Inflammatory macrophage treated with lipopolysaccharide for 4 hours (primary cell): ENCODE results near the gene CLEC2D.
A peak's percentile ranks its signal among the peaks of the same experiment; 100 is the strongest.

ENCODE experiments used
- DNase-seq: peaks from one replicate; pipeline ENCODE4 v3.0.0-alpha.2; 2020

Gene CLEC2D, protein sequence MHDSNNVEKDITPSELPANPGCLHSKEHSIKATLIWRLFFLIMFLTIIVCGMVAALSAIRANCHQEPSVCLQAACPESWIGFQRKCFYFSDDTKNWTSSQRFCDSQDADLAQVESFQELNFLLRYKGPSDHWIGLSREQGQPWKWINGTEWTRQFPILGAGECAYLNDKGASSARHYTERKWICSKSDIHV

DNA sequence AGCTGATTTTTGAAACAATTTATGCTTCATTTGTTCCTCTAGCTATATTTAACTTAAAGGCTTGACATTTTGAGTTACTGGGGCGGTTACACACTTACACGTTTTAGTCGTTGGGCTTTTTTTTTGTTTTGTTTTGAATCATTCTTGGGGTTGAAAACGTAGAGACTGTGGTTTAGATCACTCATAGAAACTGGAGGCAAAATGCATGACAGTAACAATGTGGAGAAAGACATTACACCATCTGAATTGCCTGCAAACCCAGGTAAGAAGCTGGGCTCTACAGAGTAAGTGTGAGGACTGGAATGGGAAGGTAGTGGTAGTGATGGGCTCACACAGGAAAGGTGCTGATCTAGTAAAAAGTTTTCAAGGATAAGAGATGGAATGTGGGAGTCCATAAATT, at the start of gene CLEC2D:
CLEC2D (plus strand) TSS at position 180 of the 400 bp plus-strand sequence; CDS start at position 202, 22 bp downstream.
- no peak for DNase-seq

DNA sequence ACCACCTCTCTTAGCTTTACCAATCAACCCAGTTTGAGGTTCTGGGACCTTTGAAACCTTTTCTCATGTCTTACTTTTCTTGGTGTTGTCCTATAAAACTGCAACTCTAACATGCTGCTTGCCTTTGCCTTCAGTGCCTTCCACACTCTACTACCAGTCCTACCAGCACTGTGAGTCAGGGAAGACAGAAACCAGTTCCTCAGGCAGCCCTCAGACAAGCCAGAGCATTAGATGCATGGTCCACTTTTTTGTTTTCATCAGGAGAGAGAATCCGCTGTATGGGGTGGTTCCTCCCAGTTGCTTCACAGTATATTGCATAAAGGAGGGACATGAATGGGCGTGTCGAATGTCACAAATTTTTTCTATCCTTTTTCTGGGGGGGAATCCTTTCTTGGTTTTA, 44.5 kb upstream of the CLEC2D start:
- DNase-seq = no peak

DNA sequence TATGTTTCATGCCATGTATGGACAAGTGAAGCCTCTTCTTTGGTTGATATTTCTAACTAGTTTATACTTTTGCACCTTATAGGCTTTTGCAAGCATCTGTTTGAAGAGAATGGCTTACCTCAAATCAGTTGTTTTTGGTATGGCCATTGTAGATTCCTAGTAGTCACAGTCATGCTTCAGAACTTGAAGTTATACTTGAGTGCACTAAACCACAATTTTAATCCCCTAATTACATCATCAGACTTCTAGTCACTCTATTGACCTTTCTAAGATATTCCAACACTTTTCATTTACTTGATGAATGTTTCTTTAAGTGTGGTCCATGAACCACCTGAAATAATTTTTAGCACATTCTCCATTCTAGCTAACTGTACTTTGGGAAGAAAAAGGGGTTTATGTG, 43.2 kb upstream of the CLEC2D start:
- DNase-seq = no peak

DNA sequence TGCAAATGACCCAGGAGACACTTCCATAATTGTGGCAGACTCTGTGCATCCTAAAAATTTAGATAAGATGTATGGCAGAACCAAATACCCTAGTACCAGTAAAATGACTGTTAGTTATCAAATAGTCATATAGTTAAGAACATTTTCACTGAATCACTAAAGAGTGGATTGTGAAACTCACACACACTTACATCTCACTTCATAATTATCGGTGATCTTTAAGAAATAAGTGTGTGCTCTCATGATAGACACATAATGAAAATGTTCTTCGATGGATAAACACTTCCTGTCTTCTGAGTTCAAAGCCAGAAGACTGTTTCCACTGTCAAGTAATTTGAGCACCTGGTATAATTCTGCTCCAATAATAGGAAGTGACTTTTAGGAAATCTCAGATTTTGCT, 42.7 kb upstream of the CLEC2D start:
- DNase-seq = no peak

DNA sequence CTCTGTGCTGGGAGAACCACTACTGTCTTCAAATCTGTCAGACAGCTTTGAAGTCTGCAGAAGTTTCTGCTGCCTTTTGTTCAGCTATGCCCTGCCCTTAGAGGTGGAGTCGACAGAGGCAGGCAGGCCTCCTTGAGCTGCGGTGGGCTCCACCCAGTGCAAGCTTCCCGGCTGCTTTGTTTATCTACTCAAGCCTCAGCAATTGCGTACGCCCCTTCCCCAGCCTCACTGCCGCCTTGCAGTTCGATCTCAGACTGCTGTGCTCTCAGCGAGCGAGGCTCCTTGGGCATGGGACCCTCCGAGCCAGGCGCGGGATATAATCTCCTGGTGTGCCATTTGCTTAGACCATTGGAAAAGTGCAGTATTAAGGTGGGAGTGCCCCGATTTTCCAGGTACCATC, 36.7 kb upstream of the CLEC2D start:
- no peak for DNase-seq

DNA sequence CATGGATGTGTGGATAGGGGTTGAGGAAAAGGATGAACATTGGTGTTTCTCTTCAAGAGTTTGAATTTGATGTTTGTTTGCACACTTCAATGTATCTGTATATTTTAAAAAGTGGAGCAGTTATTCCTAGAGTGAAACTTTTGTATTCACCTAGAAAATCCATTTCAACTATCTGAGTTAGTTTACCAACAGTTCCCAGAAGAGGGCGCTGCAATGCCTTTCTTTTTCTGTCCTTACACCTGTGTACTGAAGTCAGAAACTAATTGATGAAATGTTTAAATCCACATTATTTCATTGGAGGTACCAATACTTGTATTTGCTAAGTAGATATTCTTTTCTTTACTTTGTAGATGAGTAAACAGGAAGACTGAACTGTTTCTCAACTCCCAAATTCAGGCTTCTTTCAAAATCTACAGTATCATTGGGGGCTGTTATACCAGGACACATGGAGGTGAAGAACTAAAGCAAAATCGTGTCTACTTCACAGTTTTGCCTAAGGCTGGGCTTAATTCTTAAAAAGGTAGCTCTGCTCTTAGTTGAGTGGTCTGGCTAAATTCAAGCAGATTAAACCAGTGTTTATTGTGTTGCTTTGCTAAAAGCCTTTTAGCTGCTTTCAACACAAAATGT, 35.2 kb upstream of the CLEC2D start:
- peak; percentile 55 for DNase-seq

DNA sequence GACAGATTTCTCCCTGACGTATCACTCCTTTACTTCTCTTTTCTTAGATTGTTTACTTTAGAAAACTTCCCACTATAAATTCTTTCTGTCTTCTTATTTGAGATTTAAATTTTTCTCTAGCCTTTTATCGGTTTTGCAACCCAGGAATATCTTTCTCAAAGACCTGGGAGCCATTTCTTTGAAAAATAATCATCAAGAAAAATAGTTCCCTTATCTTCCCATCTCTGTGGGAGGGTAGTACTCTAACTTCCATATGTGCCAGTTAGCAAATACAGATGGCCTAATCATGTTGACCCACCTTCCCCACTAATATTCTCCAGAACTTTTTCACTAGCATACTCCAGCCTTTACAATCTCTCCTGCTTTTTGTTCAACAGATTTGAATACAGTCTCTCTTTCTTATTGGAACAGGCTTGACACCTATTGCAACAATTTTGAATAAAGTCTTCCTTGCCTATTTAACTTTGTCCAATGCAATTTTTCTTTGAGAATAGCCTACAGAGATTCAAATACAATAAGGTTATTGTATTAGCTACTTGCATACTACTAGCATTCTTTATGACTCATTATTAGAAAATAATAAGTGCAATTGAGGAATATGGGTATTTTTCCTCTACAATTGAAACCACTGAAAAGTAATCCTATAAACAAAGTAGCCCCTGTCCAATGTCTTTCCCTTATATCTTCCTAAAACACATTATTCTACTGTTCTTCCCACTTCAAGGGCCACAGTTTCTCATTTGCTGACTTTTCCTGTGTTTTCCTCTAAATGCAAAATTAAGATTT, 34.4 kb upstream of the CLEC2D start:
- DNase-seq = peak; percentile 48

DNA sequence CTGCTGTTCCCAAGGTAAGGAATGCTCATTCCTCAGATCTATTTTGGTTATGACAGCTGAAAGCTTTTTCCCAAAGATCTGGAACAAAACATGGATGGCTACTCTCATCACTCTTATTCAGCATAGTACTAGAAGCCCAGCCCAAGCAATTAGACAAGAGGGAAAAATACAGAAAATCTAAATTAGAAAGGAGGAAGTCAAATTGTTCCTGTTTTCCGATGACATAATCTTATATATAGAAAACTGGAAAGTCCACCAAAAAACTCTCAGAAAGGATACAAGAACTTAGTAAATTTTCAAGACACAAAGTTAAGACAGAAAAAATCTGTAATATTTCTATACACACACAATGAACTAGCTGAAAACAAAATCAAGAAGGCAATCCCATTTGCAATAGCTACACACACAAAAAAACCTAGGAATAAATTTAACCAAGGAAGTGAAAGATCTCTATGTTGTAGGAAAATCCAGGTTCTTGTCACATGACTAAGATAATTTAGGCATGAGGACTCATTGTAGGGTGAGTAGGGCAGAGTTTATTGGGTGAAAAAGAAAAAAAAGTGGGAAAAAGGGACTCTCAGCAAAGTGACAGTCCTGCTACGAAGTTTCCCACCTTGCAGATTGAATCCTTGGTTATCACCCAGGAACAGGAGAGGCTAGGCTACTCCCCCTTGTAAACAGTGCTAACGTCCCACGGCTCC, 33.2 kb upstream of the CLEC2D start:
- peak; percentile 90 for DNase-seq

DNA sequence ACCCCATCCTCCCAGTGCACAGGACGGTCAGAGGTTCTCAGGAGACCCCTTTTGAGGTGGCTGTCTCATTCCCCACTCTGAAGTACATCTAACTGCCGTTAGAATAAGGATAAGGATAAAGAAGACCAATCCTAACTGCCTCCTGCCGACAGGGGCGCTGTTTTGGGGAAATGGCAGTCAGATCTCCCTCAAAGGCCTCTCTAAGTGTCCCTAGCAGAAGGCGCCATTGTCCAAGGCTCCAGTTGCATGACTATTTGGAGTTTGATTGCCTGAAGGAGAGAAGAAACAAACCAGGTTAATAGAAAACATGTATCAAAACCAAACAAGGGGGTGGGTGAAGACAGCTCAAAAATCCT, 32.7 kb upstream of the CLEC2D start:
- DNase-seq = no peak

DNA sequence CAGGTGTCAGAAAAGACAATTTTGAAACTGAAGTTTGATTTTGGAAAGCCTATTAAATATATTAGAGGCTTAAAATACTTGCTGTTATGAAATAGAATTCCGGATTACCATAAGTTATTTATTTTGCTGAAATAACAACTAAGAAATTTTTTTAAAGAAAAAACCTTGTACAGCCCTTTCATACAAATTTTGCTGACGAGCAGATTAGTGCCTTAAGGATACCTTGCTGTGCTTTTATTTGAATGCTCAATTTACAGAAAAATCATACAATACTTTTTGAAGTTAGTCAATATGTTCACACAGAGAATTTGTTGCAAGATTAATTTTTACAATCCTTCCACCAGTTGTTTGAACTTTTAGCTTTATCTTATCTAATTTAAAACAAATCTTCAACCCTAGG, 29.5 kb upstream of the CLEC2D start:
- no peak for DNase-seq

DNA sequence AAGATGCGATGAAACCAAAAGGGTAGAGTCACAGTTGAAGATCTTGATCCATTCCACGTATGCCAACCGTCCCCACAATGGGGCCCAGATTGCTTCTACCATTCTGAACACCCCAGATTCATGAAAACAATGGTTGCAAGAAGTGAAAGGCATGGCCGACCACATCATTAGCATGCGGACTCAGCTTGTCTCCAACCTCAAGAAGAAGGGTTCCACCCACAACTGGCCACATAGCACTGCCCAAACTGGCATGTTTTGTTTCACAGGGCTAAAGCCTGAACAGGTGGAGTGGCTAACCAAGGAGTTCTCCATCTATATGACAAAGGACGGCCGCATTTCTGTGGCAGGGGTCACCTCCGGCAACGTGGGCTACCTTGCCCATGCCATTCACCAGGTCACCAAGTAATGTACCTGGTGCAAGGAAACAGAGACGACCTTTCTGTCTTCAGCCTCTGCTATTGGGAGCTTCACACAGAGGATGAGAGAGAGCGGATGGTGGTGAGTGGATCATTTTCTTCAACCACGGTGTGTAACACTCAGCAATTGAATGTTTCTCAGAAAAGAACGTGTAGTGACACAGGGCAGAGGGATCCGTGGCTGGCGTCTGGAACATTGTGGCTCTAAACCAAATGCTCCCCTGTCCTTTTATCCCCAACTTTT, 26.8 kb upstream of the CLEC2D start:
- no peak for DNase-seq

DNA sequence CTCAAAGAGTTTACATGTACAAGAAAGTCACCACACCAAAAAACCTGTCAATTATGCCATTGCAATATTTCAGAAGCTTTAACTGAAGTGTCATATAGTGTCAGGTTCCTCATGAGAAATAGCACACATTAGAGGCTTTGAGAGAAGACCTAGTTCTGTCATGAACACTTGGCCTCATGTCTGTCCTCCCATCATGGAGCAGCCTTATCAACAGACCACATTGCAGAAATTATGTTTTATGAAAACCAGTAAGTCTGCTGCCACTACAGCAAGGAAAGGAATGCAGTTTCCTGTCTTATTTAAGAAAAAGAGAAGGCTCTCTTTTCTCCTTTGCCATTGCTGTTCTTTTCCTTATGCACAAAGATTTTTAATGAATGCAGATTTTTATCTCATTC, 26.2 kb upstream of the CLEC2D start:
- no peak for DNase-seq

DNA sequence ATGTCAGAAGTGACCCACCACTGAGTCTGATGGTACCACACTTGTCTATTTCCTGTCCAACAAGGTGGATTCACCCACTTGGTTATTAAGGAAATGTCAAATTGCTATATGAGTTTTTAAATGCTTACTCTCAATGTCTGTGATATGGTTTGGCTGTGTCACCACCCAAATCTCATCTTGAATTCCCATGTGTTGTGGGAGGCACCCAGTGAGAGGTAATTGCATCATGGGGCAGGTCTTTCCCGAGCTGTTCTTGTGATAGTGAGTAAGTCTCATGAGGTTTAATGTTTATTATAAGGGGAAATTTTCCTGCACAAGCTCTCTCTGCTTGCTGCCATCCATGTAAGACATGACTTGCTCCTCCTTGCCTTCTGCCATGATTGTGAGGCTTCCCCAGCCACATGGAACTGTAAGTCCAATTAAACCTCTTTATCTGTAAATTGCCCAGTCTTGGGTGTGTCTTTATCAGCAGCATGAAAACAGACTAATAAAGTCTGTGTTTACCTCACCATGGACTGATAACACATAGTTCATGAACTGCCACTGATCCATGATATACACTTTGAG, 24.4 kb upstream of the CLEC2D start:
- DNase-seq = peak; percentile 92

DNA sequence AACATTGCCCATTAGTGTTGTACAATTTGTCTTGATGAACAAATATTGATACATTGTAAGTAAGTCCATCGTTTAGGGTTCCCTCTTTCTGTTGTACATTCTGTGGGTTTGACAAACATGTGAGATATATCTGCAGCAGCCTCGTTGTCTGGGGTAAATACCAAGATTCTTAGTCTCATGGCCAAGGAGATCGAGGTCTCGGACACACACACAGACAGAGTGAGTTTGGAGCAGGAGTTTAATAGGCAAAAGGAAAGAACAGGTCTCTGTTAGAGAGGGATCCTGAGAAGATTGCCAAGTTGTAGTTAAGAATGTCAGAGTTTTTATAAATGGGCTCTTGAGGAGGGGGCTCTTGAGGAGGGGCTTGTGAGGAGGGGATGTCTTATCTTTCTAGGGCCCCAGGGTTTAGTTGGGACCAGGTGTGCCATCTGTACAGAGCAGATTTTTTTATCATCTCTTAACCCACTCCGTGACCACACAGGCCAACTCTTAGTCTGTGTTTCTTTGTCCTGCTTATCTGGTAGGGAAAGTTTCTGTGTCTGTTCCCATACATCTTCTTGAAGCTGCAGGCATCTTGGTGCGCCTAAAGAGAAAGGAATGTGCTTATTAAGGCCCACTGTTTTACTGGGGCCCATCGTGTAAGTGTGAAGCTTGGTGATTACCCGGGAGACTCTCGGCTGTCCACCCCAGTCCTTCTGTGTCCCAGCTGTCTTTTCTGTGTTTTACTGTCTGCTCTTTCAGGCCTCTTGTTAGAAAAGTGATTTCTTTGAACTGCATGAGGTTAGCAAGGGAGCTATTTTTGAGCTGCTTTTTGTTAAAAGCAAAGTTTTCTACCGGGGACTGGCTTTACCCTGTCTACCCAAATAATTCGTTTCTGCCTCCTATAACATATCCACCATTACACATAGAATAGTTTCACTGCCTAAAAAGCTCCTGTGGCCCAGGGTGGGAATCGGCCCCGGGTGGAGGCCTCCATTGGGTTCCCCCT, 22.4 kb upstream of the CLEC2D start:
- peak; percentile 17 for DNase-seq

DNA sequence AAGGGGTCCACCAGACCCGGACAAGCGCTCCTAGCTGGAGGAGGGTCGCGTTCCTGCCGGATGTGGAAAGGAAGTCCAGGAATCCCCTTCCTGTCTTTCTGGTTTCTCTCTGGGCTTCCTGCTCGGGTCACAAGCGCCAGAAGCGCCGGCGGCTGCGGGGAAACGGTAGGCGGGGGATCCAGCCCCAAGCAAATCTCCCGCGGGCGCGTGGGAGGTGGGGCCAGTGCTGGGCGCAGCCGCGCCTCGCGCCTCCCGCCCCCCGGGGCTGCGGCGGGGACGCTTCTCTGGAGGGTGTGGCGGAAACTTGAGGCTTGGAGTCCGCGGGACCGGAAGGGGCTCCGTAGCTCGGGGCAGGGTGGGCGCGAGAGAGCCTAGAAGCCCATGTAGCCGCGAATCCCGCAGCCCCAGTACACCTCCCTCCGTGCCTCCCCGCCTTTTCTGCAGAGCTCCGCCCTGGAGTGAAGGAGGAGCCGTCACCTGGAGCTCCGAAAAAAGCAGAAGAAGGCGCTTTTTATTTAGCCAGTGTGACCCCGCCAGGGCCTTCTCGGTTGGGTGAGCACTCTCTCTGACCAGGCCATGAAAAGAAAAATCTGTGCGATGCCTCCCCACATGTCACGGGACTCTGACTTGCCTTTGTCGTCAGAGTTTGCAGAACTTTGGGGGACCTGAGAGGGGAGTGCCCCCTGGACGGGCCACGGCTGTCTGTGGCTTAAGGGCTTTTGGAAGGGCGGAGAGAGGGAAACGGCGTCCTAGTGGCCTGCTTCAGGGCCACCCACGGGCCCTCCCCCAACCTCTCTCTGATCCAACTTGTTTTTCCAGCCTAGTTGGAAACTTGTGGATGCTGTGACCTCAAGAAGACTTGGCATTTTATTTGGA, 21.4 kb upstream of the CLEC2D start:
- peak; percentile 97 for DNase-seq

DNA sequence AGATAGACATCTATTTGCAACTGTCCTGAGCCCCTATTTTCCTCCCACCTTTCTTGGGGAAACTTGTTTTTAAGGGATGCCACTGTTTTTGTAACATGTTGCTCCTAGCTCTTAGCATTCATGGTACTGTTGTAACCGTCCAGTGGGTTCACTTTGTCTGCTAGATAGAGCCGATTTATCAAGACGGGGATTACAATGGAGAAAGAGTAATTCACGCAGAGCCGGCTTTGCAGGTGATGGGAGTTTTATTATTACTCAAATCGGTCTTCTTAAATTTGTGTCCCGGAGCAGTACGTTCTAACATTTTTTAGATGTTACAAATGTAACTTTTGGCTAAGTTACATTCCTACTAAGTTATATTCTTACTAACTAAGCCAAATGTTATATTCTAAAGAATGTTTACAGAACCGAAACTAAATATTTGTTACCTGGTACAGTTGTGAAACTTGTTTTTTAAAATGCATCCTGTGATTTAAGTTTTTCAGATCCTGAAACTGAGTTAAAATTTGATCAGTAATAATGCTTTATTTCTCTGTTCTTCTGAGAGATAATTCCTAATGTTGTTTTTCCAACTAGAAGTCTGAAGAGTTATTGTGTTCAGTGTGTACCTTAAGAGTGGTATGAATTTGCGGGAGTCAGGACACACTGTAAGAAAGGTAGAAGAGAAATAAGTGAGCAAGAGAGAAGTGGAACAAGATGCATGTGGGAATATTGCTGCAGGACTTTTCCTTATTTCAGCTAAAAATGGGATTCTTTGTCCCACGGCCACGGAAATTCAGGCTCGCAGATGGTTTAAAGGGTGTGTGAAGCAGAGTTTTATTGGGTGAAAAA, 20.6 kb upstream of the CLEC2D start:
- peak; percentile 20 for DNase-seq

DNA sequence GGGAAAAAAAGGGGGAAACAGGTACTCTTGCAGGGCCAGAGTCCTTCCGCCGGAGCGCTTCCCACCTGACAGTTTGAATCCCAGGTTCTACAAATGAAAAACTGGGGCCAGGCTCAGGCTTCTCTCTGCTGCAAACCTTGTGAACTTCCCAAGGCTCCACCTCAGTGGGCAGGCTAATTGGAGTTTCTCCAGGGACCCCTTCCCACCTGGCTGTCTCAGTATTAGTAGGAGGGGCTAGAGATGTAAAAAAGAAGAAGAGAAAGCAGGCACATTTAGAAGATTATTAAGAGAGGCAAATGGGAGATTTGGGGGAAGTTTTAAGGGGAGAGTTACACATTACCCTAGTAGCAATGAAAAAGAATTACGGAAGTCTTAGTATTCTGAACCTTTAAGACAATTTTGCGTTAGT, 20.0 kb upstream of the CLEC2D start:
- DNase-seq = peak; percentile 83

DNA sequence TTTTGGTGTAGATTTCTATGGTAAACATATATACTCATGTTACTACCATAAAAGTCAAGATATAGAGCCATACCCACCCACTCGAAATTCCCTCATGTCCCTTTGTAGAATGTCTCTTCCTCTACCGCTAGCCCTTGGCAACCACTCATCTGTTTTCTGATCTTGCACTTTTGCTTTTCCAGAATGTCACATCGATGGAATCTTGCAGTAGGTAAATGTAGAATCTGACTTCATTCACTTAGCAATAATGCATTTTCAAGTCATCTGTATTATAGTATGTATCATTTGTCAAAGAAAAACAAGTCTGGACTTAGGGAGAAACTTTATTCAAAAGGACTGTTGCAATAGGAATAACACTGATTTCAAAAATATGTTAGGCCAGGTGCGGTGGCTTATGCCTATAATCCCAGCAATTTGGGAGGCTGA, 19.3 kb upstream of the CLEC2D start:
- peak; percentile 56 for DNase-seq

DNA sequence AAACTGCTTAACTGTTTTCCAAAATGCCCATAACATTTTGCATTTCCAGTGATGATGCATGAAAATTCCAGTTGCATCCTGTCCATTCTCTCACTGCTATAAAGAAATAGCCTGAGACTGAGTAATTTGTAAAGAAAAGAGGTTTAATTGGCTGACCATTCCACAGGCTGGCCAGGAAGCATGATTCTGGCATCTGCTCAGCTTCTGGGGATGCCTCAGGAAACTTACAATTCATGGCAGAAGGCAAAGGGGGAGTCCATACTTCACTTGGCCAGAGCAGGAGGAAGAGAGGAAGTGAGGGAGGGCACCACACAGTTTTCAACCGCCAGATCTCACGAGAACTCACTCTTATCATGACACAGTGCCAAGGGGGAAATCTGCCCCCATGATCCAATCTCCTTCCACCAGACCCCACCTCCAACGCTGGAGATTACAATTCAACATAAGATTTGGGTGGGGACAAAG, 18.2 kb upstream of the CLEC2D start:
- peak; percentile 47 for DNase-seq
